Activated CD4-positive, CD25-positive, alpha-beta regulatory T cell treated with anti-CD3 and anti-CD28 coated beads, Interleukin-2, amount 50 U/mL, for 24 hours (primary cell): Measurements from ENCODE around the gene NME4.
"Not testable (repeated sequence)": the region's sequence is repeated elsewhere in the genome, so short reads cannot be mapped to it uniquely, and the experiment has no call there.

ENCODE experiments used
- ATAC-seq, 2 donors: fragments of 150-1000 bp; cut with Tn5 transposase; one replicate each; pipeline ENCODE4 v1.10.0; 2021; ENCODE audit warnings: mild to moderate bottlenecking in 1 of 2, moderate library complexity in 1 of 2

The NME4 gene

GRCh38 chr16:377419-377951 is 19.5 kb upstream of the NME4 start:
- ATAC-seq, result no peak

- ATAC-seq, result not testable (repeated sequence)
Measured at GRCh38 chr16:378113-378820, 18.7 kb upstream of the NME4 start.

- ATAC-seq, result no peak
Measured at GRCh38 chr16:378821-379182, 18.2 kb upstream of the NME4 start.

- ATAC-seq, result no peak
Measured at GRCh38 chr16:379183-379960, 17.6 kb upstream of the NME4 start.

- no peak for ATAC-seq
Measured at GRCh38 chr16:379961-380761, 16.8 kb upstream of the NME4 start.

GRCh38 chr16:380762-381011 is 16.3 kb upstream of the NME4 start:
- ATAC-seq, result no peak

GRCh38 chr16:381012-381788 is 15.8 kb upstream of the NME4 start:
- peak; percentile 22 to 42 for ATAC-seq

- peak; percentile 67 to 73 for ATAC-seq
Measured at GRCh38 chr16:381789-382717, 14.9 kb upstream of the NME4 start, which contains the start of gene PGAP6. Gene PGAP6 (minus strand): TSS chr16:381978. CDS start chr16:381821, 157 bp downstream.

- ATAC-seq, result peak; percentile 41 to 62
Measured at GRCh38 chr16:383326-384051, 13.5 kb upstream of the NME4 start.

GRCh38 chr16:386641-387156 is 10.3 kb upstream of the NME4 start:
- no peak for ATAC-seq

GRCh38 chr16:387761-388666 is 9.0 kb upstream of the NME4 start:
- ATAC-seq, result not testable (repeated sequence)

- no peak for ATAC-seq
Measured at GRCh38 chr16:389352-389751, 7.6 kb upstream of the NME4 start.

- peak; percentile 98 to 99 for ATAC-seq
Measured at GRCh38 chr16:391885-392335, 5.1 kb upstream of the NME4 start.

GRCh38 chr16:392450-393030 is 4.5 kb upstream of the NME4 start:
- peak in 1 of 2 donors; percentile 9 for ATAC-seq

GRCh38 chr16:396199-396598 is 800 bp upstream of the NME4 start:
- no peak for ATAC-seq

GRCh38 chr16:396605-397004 is 394 bp upstream of the NME4 start:
- no peak for ATAC-seq

- ATAC-seq, result no peak
Measured at GRCh38 chr16:397736-398332, 835 bp downstream of the NME4 start.

- ATAC-seq, result no peak
Measured at GRCh38 chr16:398561-399339, 1.8 kb downstream of the NME4 start.
